ENCODE results near the gene CDK14.
"Not testable (repeated sequence)": the region's sequence is repeated elsewhere in the genome, so short reads cannot be mapped to it uniquely, and the experiment has no call there.

The CDK14 gene

GRCh38 chr7:90928700-90929424 lies 332.7 kb downstream of the CDK14 start:
- not testable (repeated sequence) for H3K9me3 ChIP-seq (ENCODE audit: low read length); H3K36me3 ChIP-seq (ENCODE audit: insufficient read depth, low read length); H2AFZ ChIP-seq (ENCODE audit: low read depth, low read length); H3K4me3 ChIP-seq (ENCODE audit: low read length); H3K4me1 ChIP-seq (ENCODE audit: insufficient read depth, low read length); H3K27me3 ChIP-seq (ENCODE audit: insufficient read depth, low read length)

- Histone ChIP-seq H3K4me1 (ENCODE audit: insufficient read depth, low read length) (no peaks in the 10 kb centered on the region), H3K9me3 (ENCODE audit: low read length) (no peaks in the 10 kb centered on the region)
These were observed 336.1 kb downstream of the CDK14 start for GRCh38 chr7:90931986-90932916.

DNA sequence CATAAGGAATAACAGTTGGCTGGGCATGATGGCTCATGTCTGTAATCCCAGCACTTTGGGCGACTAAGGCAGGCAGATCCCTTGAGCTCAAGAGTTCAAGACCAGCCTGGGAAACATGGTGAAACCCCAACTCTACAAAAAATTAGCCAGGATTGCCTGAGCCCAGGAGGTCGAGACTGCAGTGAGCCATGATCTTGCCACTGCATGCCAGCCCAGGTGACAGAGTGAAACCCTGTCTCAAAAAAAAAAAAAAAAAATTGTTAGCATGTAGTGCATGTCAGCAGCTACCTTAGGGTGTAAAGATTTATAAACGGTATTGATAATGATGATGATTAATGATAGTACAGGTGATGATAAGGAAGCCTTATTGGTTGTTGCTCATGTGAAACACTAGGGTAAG lies 336.9 kb downstream of the CDK14 start:
- Histone ChIP-seq H3K4me3 (ENCODE audit: low read length) (no peak overlapping the region), H3K4me1 (ENCODE audit: insufficient read depth, low read length) (no peaks in the 10 kb centered on the region), H3K9me3 (ENCODE audit: low read length) (no peaks in the 10 kb centered on the region), H3K27me3 (ENCODE audit: insufficient read depth, low read length) (no peaks in the 10 kb centered on the region), H2AFZ (ENCODE audit: low read depth, low read length) (no peak overlapping the region), H3K36me3 (ENCODE audit: insufficient read depth, low read length) (no peaks in the 10 kb centered on the region)

More at GRCh38 chr7:90931986-90932916, 336.1 kb downstream of the CDK14 start:
- no peaks in the 10 kb centered on the region for H3K36me3 ChIP-seq (ENCODE audit: insufficient read depth, low read length)
- H3K27me3 ChIP-seq (ENCODE audit: insufficient read depth, low read length) = no peaks in the 10 kb centered on the region
- H3K4me3 ChIP-seq (ENCODE audit: low read length) = no peak overlapping the region
- H2AFZ ChIP-seq (ENCODE audit: low read depth, low read length) = no peak overlapping the region

- Histone ChIP-seq H2AFZ (ENCODE audit: low read depth, low read length) (no peak overlapping the region), H3K4me1 (ENCODE audit: insufficient read depth, low read length) (no peaks in the 10 kb centered on the region), H3K4me3 (ENCODE audit: low read length) (no peak overlapping the region), H3K27me3 (ENCODE audit: insufficient read depth, low read length) (no peaks in the 10 kb centered on the region), H3K36me3 (ENCODE audit: insufficient read depth, low read length) (no peaks in the 10 kb centered on the region), H3K9me3 (ENCODE audit: low read length) (no peaks in the 10 kb centered on the region)
These were observed 337.9 kb downstream of the CDK14 start for GRCh38 chr7:90933984-90934383.

DNA sequence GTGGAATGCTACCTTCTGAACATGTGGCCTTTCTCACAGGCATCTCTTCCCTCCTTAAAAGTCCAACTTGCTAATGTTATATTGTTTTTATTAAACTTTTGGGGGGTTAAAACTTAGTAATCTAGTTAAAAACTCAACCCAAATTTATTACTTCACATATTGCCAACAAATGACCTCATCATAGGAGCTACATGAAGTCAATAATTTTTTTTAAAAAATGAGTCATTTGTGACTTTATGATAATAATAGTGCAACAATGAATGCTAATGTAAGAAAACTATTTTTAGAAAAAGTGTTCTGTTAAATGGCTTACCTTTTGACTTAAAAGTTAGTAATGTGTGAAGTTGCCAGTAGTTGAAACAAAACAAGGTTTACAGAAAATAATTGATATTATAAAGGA lies 342.2 kb downstream of the CDK14 start:
- no peak overlapping the region for H2AFZ ChIP-seq (ENCODE audit: low read depth, low read length)
- H3K27me3 ChIP-seq (ENCODE audit: insufficient read depth, low read length) = no peaks in the 10 kb centered on the region
- no peaks in the 10 kb centered on the region for H3K9me3 ChIP-seq (ENCODE audit: low read length)
- H3K4me3 ChIP-seq (ENCODE audit: low read length) = no peak overlapping the region
- no peaks in the 10 kb centered on the region for H3K4me1 ChIP-seq (ENCODE audit: insufficient read depth, low read length)
- H3K36me3 ChIP-seq (ENCODE audit: insufficient read depth, low read length) = no peaks in the 10 kb centered on the region

DNA sequence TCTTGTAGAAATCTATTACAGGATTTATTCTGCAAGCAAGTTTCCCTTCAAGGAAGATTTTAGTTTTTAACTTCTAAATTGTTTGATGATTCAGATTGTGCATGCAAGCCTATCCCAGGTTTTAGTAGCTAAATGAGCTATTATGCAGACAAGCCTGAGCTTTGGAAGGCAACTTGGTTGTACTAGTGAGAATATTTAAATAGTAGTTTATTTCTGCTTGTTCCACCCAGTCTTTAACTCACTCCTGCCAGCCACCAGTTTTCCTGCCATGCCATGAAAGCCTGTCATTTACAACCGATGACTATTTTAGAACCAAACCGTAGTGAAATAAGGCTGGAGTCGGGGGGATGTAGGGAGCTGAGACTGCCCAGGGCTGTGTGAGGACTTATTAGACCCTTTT lies 343.5 kb downstream of the CDK14 start:
- H3K4me3 ChIP-seq (ENCODE audit: low read length) = no peak overlapping the region
- no peaks in the 10 kb centered on the region for H3K27me3 ChIP-seq (ENCODE audit: insufficient read depth, low read length)
- no peaks in the 10 kb centered on the region for H3K36me3 ChIP-seq (ENCODE audit: insufficient read depth, low read length)
- no peaks in the 10 kb centered on the region for H3K4me1 ChIP-seq (ENCODE audit: insufficient read depth, low read length)
- no peak overlapping the region for H2AFZ ChIP-seq (ENCODE audit: low read depth, low read length)
- H3K9me3 ChIP-seq (ENCODE audit: low read length) = no peaks in the 10 kb centered on the region

DNA sequence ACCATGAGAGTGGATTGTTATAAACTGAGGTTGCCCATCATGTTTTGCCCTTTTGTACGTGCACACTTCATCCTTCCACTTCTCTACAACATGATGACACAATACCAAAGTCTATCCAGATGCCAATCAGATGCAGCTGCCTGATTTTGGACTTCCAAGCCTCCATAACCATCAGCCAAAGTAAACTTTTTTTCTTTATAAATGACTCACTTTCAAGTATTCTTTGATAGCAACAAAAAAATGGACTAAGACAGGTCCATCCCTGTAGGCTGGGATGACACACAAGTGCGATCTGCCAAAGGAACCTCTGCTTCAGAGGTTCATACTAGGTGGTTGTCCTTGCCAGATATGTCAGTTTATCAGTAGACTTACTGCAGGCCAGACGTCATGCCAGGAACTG lies 347.9 kb downstream of the CDK14 start:
- Histone ChIP-seq H3K9me3 (ENCODE audit: low read length) (no peaks in the 10 kb centered on the region), H3K4me1 (ENCODE audit: insufficient read depth, low read length) (no peaks in the 10 kb centered on the region)

GRCh38 chr7:90945104-90945787 lies 349.1 kb downstream of the CDK14 start:
- Histone ChIP-seq H3K4me1 (ENCODE audit: insufficient read depth, low read length) (no peaks in the 10 kb centered on the region), H3K36me3 (ENCODE audit: insufficient read depth, low read length) (no peaks in the 10 kb centered on the region), H3K9me3 (ENCODE audit: low read length) (no peaks in the 10 kb centered on the region), H3K4me3 (ENCODE audit: low read length) (no peak overlapping the region), H2AFZ (ENCODE audit: low read depth, low read length) (no peak overlapping the region), H3K27me3 (ENCODE audit: insufficient read depth, low read length) (no peaks in the 10 kb centered on the region)

More for the DNA sequence above, 347.9 kb downstream of the CDK14 start:
- Histone ChIP-seq H2AFZ (ENCODE audit: low read depth, low read length) (no peak overlapping the region), H3K4me3 (ENCODE audit: low read length) (no peak overlapping the region), H3K36me3 (ENCODE audit: insufficient read depth, low read length) (no peaks in the 10 kb centered on the region), H3K27me3 (ENCODE audit: insufficient read depth, low read length) (no peaks in the 10 kb centered on the region)

DNA sequence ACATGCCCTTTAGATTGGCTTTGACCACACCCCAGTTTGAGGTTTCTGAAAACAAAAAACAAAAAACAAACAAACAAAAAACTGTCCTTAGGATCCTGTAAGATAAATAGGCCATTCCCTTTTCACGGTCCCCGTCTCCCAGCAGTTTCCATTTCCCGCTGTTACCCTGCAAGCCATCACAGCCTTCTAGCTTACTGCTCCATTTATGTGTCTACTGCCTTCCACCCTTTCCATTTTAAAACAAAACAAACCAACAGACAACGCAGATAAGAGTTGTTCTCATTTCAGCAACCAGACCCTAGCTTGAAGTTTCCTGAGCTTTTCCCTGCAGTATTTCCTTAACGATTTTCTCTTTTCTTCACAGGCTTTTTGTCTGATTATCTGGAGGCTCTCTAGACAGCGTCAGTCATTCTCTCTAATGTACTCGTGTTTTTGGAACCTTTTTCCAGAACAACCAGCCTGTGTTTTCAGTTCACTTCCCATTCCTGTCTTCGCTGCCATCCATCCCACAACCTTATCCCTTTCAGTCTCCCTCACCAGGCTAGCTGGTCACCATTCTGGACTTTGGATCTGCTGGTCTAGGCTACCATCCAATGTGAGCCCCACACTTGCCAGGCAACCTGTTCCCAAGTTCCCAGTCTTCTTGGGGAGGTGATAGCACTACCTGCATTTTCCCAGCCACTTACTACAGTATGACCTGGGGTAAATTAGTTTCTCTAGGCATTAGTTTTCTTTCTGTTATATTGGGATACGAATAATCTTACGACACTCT lies 350.8 kb downstream of the CDK14 start:
- Histone ChIP-seq H2AFZ (ENCODE audit: low read depth, low read length) (no peak overlapping the region), H3K27me3 (ENCODE audit: insufficient read depth, low read length) (no peaks in the 10 kb centered on the region), H3K4me1 (ENCODE audit: insufficient read depth, low read length) (peaks cover 6% of the 10 kb centered on the region), H3K9me3 (ENCODE audit: low read length) (no peaks in the 10 kb centered on the region), H3K36me3 (ENCODE audit: insufficient read depth, low read length) (no peaks in the 10 kb centered on the region), H3K4me3 (ENCODE audit: low read length) (no peak overlapping the region)

DNA sequence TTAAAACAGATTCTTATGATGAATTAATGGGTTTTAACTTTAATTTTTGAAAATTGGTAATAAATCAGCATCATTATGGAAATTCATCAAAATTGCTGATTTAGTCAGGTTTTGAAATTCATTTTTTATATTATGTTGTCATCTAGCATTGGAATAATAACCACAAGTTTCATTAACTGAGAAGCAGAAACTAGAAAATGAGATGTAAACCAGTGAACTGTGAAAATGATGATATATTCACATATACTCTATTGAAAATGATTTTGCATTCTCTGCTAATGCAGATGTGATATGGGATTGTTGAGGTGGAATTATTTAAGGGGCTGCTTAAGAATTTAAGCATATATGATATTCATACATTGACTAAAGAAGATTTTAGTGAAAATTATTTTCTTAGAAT lies 352.0 kb downstream of the CDK14 start:
- Histone ChIP-seq H2AFZ (ENCODE audit: low read depth, low read length) (no peak overlapping the region), H3K9me3 (ENCODE audit: low read length) (no peaks in the 10 kb centered on the region), H3K27me3 (ENCODE audit: insufficient read depth, low read length) (no peaks in the 10 kb centered on the region)

DNA sequence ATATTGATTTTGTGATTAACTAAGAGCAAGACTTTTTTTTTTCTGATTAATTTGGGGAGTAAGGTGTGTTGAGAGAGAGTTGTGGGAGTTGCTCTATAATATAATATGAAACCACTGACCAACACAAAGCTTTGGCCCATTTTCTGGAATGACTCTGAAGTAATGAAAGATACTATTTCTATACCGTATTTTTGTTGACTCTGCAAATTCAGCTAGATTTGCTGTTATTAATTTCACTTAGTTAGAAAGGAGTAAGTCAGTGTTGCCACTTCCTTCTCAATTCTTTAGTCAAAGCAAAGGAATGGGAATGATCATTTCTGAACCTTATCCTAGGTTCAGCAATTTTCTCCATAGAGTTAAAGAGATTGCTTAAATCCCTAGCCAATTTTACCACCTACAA lies 355.1 kb downstream of the CDK14 start:
- Histone ChIP-seq H3K27me3 (ENCODE audit: insufficient read depth, low read length) (no peaks in the 10 kb centered on the region), H3K4me1 (ENCODE audit: insufficient read depth, low read length) (peaks cover 26% of the 10 kb centered on the region), H2AFZ (ENCODE audit: low read depth, low read length) (no peak overlapping the region)

More for the DNA sequence above, 352.0 kb downstream of the CDK14 start:
- H3K4me1 ChIP-seq (ENCODE audit: insufficient read depth, low read length) = peaks cover 18% of the 10 kb centered on the region
- no peak overlapping the region for H3K4me3 ChIP-seq (ENCODE audit: low read length)
- no peaks in the 10 kb centered on the region for H3K36me3 ChIP-seq (ENCODE audit: insufficient read depth, low read length)

GRCh38 chr7:90951986-90952954 lies 356.1 kb downstream of the CDK14 start:
- H3K4me3 ChIP-seq (ENCODE audit: low read length) = peak overlapping the region; percentile 25
- no peaks in the 10 kb centered on the region for H3K27me3 ChIP-seq (ENCODE audit: insufficient read depth, low read length)

More for the DNA sequence above, 355.1 kb downstream of the CDK14 start:
- no peaks in the 10 kb centered on the region for H3K9me3 ChIP-seq (ENCODE audit: low read length)
- H3K36me3 ChIP-seq (ENCODE audit: insufficient read depth, low read length) = no peaks in the 10 kb centered on the region
- H3K4me3 ChIP-seq (ENCODE audit: low read length) = no peak overlapping the region

More at GRCh38 chr7:90951986-90952954, 356.1 kb downstream of the CDK14 start:
- Histone ChIP-seq H2AFZ (ENCODE audit: low read depth, low read length) (peak overlapping the region; percentile 18), H3K9me3 (ENCODE audit: low read length) (no peaks in the 10 kb centered on the region), H3K36me3 (ENCODE audit: insufficient read depth, low read length) (no peaks in the 10 kb centered on the region), H3K4me1 (ENCODE audit: insufficient read depth, low read length) (peaks cover 26% of the 10 kb centered on the region)

Data from neuron (in vitro differentiated cells).